ENCODE results near the gene PCBP1. TPM values are rescaled to one million over a fixed set of nuclear protein-coding genes. Genes with fewer than 3 reads are reported as not detected.

The PCBP1 gene
- total and polyA plus RNA-seq, 9 of the 15 experiments (the other 6 are each of a cell fraction or from before 2014, with no cell fraction given) = 19.2 to 407 (median 78.1) TPM

DNA sequence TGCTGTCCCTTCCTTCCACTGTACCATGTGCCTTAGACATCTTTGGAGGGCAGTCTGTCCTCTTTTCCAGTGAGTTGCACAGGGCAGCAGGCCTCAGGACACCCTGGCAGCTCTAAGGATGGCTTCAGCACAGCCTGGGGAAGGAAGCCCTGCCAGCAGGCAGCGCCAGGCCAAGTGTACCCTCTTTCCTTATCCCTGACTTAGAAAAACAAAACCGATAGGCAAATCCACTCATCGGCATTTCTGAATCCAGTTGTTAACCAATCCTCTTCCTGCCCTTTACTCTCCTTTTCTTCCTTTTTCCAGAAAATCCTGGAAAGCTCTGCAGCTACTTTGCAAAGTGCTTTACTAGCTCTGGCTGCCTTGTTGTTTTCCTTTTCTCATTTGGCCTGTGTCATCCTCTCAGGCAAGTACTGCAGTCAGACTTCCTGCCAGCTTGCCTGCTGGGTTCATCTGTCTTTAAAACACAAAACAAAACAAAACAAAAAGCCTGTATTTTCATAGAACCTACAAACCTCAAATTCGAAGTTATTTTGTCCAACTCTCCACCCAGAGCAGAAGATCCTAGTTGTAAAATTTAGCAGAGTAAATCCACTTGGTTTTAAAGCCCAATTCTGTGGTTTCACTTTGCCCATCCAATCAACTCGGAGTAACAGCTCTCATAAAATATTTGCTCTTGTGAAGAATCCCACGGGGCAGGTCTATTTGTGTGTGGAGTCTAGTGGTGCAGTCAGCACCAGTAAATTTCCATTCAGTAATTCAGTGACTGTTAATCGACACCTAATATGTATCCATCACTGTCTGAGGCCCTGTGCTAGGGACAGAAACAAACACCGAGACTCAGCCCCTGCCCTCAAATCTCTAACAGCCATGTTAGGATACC is 45.2 kb downstream of the PCBP1 start (continued):
- TF ChIP-seq, protein P1, sequence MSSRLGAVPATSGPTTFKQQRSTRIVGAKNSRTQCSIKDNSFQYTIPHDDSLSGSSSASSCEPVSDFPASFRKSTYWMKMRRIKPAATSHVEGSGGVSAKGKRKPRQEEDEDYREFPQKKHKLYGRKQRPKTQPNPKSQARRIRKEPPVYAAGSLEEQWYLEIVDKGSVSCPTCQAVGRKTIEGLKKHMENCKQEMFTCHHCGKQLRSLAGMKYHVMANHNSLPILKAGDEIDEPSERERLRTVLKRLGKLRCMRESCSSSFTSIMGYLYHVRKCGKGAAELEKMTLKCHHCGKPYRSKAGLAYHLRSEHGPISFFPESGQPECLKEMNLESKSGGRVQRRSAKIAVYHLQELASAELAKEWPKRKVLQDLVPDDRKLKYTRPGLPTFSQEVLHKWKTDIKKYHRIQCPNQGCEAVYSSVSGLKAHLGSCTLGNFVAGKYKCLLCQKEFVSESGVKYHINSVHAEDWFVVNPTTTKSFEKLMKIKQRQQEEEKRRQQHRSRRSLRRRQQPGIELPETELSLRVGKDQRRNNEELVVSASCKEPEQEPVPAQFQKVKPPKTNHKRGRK (tag; IDR thresholded peaks at IDR 0.05) = no peak
- TF ChIP-seq, protein P2, sequence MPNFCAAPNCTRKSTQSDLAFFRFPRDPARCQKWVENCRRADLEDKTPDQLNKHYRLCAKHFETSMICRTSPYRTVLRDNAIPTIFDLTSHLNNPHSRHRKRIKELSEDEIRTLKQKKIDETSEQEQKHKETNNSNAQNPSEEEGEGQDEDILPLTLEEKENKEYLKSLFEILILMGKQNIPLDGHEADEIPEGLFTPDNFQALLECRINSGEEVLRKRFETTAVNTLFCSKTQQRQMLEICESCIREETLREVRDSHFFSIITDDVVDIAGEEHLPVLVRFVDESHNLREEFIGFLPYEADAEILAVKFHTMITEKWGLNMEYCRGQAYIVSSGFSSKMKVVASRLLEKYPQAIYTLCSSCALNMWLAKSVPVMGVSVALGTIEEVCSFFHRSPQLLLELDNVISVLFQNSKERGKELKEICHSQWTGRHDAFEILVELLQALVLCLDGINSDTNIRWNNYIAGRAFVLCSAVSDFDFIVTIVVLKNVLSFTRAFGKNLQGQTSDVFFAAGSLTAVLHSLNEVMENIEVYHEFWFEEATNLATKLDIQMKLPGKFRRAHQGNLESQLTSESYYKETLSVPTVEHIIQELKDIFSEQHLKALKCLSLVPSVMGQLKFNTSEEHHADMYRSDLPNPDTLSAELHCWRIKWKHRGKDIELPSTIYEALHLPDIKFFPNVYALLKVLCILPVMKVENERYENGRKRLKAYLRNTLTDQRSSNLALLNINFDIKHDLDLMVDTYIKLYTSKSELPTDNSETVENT (CRISPR knock-in tag; IDR thresholded peaks at IDR 0.05) = no peak
- TF ChIP-seq, protein P3, sequence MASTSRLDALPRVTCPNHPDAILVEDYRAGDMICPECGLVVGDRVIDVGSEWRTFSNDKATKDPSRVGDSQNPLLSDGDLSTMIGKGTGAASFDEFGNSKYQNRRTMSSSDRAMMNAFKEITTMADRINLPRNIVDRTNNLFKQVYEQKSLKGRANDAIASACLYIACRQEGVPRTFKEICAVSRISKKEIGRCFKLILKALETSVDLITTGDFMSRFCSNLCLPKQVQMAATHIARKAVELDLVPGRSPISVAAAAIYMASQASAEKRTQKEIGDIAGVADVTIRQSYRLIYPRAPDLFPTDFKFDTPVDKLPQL (IDR thresholded peaks at IDR 0.05; ENCODE audit: extremely low read depth, insufficient read length) = no peak
- TF ChIP-seq, protein P4, sequence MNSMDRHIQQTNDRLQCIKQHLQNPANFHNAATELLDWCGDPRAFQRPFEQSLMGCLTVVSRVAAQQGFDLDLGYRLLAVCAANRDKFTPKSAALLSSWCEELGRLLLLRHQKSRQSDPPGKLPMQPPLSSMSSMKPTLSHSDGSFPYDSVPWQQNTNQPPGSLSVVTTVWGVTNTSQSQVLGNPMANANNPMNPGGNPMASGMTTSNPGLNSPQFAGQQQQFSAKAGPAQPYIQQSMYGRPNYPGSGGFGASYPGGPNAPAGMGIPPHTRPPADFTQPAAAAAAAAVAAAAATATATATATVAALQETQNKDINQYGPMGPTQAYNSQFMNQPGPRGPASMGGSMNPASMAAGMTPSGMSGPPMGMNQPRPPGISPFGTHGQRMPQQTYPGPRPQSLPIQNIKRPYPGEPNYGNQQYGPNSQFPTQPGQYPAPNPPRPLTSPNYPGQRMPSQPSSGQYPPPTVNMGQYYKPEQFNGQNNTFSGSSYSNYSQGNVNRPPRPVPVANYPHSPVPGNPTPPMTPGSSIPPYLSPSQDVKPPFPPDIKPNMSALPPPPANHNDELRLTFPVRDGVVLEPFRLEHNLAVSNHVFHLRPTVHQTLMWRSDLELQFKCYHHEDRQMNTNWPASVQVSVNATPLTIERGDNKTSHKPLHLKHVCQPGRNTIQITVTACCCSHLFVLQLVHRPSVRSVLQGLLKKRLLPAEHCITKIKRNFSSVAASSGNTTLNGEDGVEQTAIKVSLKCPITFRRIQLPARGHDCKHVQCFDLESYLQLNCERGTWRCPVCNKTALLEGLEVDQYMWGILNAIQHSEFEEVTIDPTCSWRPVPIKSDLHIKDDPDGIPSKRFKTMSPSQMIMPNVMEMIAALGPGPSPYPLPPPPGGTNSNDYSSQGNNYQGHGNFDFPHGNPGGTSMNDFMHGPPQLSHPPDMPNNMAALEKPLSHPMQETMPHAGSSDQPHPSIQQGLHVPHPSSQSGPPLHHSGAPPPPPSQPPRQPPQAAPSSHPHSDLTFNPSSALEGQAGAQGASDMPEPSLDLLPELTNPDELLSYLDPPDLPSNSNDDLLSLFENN (IDR thresholded peaks at IDR 0.05; ENCODE audit: low read depth in 2 of 2, low read length in 2 of 2) = no peak
- TF ChIP-seq RBM22 (IDR thresholded peaks at IDR 0.05; ENCODE audit: low read depth, low read length, poor library complexity, severe bottlenecking) = no peak
- no peak for TF ChIP-seq PURB (CRISPR knock-in tag; IDR thresholded peaks at IDR 0.05; ENCODE audit: low read depth)
- no peak for TF ChIP-seq KDM1A (IDR thresholded peaks at IDR 0.05)
- no peak for TF ChIP-seq SAFB2 (IDR thresholded peaks at IDR 0.05; ENCODE audit: borderline replicate concordance, low read depth, low read length, severe bottlenecking)
- TF ChIP-seq, protein P5, sequence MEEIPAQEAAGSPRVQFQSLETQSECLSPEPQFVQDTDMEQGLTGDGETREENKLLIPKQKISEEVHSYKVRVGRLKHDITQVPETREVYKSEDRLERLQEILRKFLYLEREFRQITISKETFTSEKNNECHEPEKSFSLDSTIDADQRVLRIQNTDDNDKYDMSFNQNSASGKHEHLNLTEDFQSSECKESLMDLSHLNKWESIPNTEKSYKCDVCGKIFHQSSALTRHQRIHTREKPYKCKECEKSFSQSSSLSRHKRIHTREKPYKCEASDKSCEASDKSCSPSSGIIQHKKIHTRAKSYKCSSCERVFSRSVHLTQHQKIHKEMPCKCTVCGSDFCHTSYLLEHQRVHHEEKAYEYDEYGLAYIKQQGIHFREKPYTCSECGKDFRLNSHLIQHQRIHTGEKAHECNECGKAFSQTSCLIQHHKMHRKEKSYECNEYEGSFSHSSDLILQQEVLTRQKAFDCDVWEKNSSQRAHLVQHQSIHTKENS (CRISPR knock-in tag; IDR thresholded peaks at IDR 0.05) = no peak
- no peak for TF ChIP-seq ZNF23 (CRISPR knock-in tag; IDR thresholded peaks at IDR 0.05)
- TF ChIP-seq MED1 (CRISPR knock-in tag; IDR thresholded peaks at IDR 0.05; ENCODE audit: borderline replicate concordance) = no peak
- no peak for TF ChIP-seq CHD4 (IDR thresholded peaks at IDR 0.05; ENCODE audit: insufficient read depth, insufficient replicate concordance, low read depth, low read length, poor library complexity, severe bottlenecking)
- TF ChIP-seq, protein P6, sequence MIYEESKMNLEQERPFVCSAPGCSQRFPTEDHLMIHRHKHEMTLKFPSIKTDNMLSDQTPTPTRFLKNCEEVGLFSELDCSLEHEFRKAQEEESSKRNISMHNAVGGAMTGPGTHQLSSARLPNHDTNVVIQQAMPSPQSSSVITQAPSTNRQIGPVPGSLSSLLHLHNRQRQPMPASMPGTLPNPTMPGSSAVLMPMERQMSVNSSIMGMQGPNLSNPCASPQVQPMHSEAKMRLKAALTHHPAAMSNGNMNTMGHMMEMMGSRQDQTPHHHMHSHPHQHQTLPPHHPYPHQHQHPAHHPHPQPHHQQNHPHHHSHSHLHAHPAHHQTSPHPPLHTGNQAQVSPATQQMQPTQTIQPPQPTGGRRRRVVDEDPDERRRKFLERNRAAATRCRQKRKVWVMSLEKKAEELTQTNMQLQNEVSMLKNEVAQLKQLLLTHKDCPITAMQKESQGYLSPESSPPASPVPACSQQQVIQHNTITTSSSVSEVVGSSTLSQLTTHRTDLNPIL (CRISPR knock-in tag; IDR thresholded peaks at IDR 0.05) = no peak
- TF ChIP-seq CBX5 (IDR thresholded peaks at IDR 0.05; ENCODE audit: borderline replicate concordance, low read depth) = no peak

Data from K562 (cell line).